Peyer's patch (tissue), 4 donors: ENCODE results near the gene VSTM5. TPM values are rescaled to one million over a fixed set of nuclear protein-coding genes. Genes with fewer than 3 reads are reported as not detected.

ENCODE experiments used
- DNase-seq, 3 donors: peaks; one replicate each; pipeline ENCODE4 v3.0.0-alpha.2; 2017 to 2019
- H3K27ac ChIP-seq, 4 donors: fragments of 200-600 bp; sonication (generic); one replicate each; pipeline ENCODE4 v1.5.1; 2016 to 2019
- H3K27me3 ChIP-seq, 2 donors: fragments of 200-600 bp; sonication (generic); one replicate each; pipeline ENCODE4 v1.5.1; 2019
- H3K36me3 ChIP-seq, 3 donors: fragments of 200-600 bp; sonication (generic); one replicate each; pipeline ENCODE4 v1.5.1; 2016 to 2019
- H3K4me1 ChIP-seq, 4 donors: fragments of 200-600 bp; sonication (generic); one replicate each; pipeline ENCODE4 v1.5.1; 2016 to 2019
- H3K4me3 ChIP-seq, 4 donors: fragments of 200-600 bp; sonication (generic); 1 replicate in 3 of 4; 2 replicates in 1 of 4; pipeline ENCODE4 v1.5.1; 2016 to 2019; ENCODE audit warnings: mild to moderate bottlenecking in 1 of 4
- H3K9me3 ChIP-seq, 4 donors: fragments of 200-600 bp; sonication (generic); one replicate each; pipeline ENCODE4 v1.5.1; 2016 to 2019; ENCODE audit warnings: mild to moderate bottlenecking in 1 of 4
- CTCF ChIP-seq, 6 experiments: fragments of 450-650 bp in 4 of 6; fragments of 200-600 bp in 2 of 6; sonication (generic) in 1 of 6; IDR thresholded peaks; one replicate each; pipeline ENCODE4 v1.5.1; 2017 to 2019; ENCODE audit warnings: antibody characterized with exemption in 6 of 6, mild to moderate bottlenecking in 3 of 6, moderate library complexity in 1 of 6
- POLR2A ChIP-seq, 2 donors: fragments of 450-650 bp; IDR thresholded peaks; one replicate each; pipeline ENCODE4 v1.5.1; 2017; ENCODE audit warnings: antibody characterized with exemption in 2 of 2, mild to moderate bottlenecking in 2 of 2, moderate library complexity in 2 of 2
- total RNA-seq, 4 donors: library from RNA; depleted of rRNA; stranded (reverse); fragments of >200 nt; gene quantifications; one replicate each; pipeline ENCODE4 v1.1.0, GENCODE V29; 2016

The VSTM5 gene
- total RNA-seq, 4 donors from 2014 or later = 1.1 to 2.2 (median 1.5) TPM

- Histone ChIP-seq H3K4me1 (no peaks in the 10 kb centered on the region), H3K27me3 (no peaks in the 10 kb centered on the region), H3K36me3 (no peaks in the 10 kb centered on the region), H3K9me3 (no peaks in the 10 kb centered on the region), H3K27ac (no peak overlapping the region), H3K4me3 (no peak overlapping the region)
- TF ChIP-seq POLR2A (IDR thresholded peaks at IDR 0.05) (no peak), CTCF (IDR thresholded peaks at IDR 0.05) (no peak)
- DNase-seq = no peak
These were observed 7.1 kb upstream of the VSTM5 start for GRCh38 chr11:93857413-93858120.

- no peaks in the 10 kb centered on the region for H3K27me3 ChIP-seq
- H3K9me3 ChIP-seq = no peaks in the 10 kb centered on the region
- no peak overlapping the region for H3K27ac ChIP-seq
- H3K4me1 ChIP-seq = peaks cover 0 to 14% (median 4%) of the 10 kb centered on the region in 4 donors
- DNase-seq = no peak
- no peak overlapping the region for H3K4me3 ChIP-seq
- H3K36me3 ChIP-seq = no peaks in the 10 kb centered on the region
- TF ChIP-seq POLR2A (IDR thresholded peaks at IDR 0.05) = no peak
- no peak for TF ChIP-seq CTCF (IDR thresholded peaks at IDR 0.05)
These were observed 1.8 kb upstream of the VSTM5 start for GRCh38 chr11:93852242-93852641.

GRCh38 chr11:93849751-93850593, 446 bp downstream of the VSTM5 start:
- no peaks in the 10 kb centered on the region for H3K9me3 ChIP-seq
- H3K4me3 ChIP-seq = peak overlapping the region; percentile 12 to 64 (median 47)
- H3K4me1 ChIP-seq = peaks cover 0 to 14% (median 4%) of the 10 kb centered on the region in 4 donors
- H3K27me3 ChIP-seq = no peaks in the 10 kb centered on the region
- TF ChIP-seq POLR2A (IDR thresholded peaks at IDR 0.05) (peak in 1 of 2 donors; percentile 10), CTCF (IDR thresholded peaks at IDR 0.05) (no peak)
- DNase-seq = peak in 2 of 3 donors; percentile 74 to 79
- H3K36me3 ChIP-seq = no peaks in the 10 kb centered on the region
- H3K27ac ChIP-seq = peak overlapping the region in 3 of 4 donors; percentile 53 to 94 (median 83)

GRCh38 chr11:93849201-93849600, 1.2 kb downstream of the VSTM5 start:
- no peak overlapping the region for H3K4me3 ChIP-seq

GRCh38 chr11:93846411-93846810, 4.0 kb downstream of the VSTM5 start:
- no peak for TF ChIP-seq CTCF (IDR thresholded peaks at IDR 0.05)
- TF ChIP-seq POLR2A (IDR thresholded peaks at IDR 0.05) = no peak
- H3K4me1 ChIP-seq = peaks cover 0 to 27% (median 4%) of the 10 kb centered on the region in 4 donors
- H3K9me3 ChIP-seq = no peaks in the 10 kb centered on the region
- H3K4me3 ChIP-seq = no peak overlapping the region
- H3K27me3 ChIP-seq = no peaks in the 10 kb centered on the region
- H3K27ac ChIP-seq = no peak overlapping the region
- H3K36me3 ChIP-seq = no peaks in the 10 kb centered on the region
- no peak for DNase-seq

More at GRCh38 chr11:93849201-93849600, 1.2 kb downstream of the VSTM5 start:
- TF ChIP-seq POLR2A (IDR thresholded peaks at IDR 0.05) = no peak
- no peak for TF ChIP-seq CTCF (IDR thresholded peaks at IDR 0.05)
- Histone ChIP-seq H3K27me3 (no peaks in the 10 kb centered on the region), H3K9me3 (no peaks in the 10 kb centered on the region), H3K27ac (peak overlapping the region in 3 of 4 donors; percentile 22 to 94 (median 83)), H3K36me3 (no peaks in the 10 kb centered on the region), H3K4me1 (peaks cover 0 to 15% (median 4%) of the 10 kb centered on the region in 4 donors)
- no peak for DNase-seq
